ENCODE results near the gene TYW1. TPM values are rescaled to one million over a fixed set of nuclear protein-coding genes. Genes with fewer than 3 reads are reported as not detected.
"Not testable (repeated sequence)": the region's sequence is repeated elsewhere in the genome, so short reads cannot be mapped to it uniquely, and the experiment has no call there.

The TYW1 gene
- total RNA-seq, 1 donor from 2014 or later, result 23.1 TPM

- Histone ChIP-seq H3K9me3 (ENCODE audit: low read depth) (no peaks in the 10 kb centered on the region), H2AFZ (replicated peaks) (no peak overlapping the region), H3K27ac (no peak overlapping the region), H3K9ac (no peak overlapping the region), H3K4me2 (no peak overlapping the region), H3F3A (ENCODE audit: low read depth) (no peaks in the 10 kb centered on the region), H3K27me3 (no peaks in the 10 kb centered on the region), H3K36me3 (no peaks in the 10 kb centered on the region), H3K4me1 (no peaks in the 10 kb centered on the region), H4K20me1 (ENCODE audit: low read depth) (no peaks in the 10 kb centered on the region), H3K4me3 (no peak overlapping the region), H3K79me2 (ENCODE audit: low read depth) (peaks cover 16% of the 10 kb centered on the region)
- Mint-ChIP-seq H3K36me3 (peaks cover 19% of the 10 kb centered on the region), H3K4me3 (no peak overlapping the region), H3K27ac (no peak overlapping the region), H3K4me1 (peaks cover 3% of the 10 kb centered on the region), H3K9me3 (no peaks in the 10 kb centered on the region), H3K27me3 (ENCODE audit: insufficient read depth, low read depth) (no peaks in the 10 kb centered on the region)
- TF ChIP-seq EZH2 (IDR thresholded peaks at IDR 0.05) (no peak), CTCF (IDR thresholded peaks at IDR 0.05) (no peak), EZH2phosphoT487 (IDR thresholded peaks at IDR 0.05) (no peak)
- no peak for DNase-seq (ENCODE audit: low spot score)
Measured at GRCh38 chr7:67006965-67007364, 10.3 kb downstream of the TYW1 start.

- H4K20me1 ChIP-seq (ENCODE audit: low read depth), result no peaks in the 10 kb centered on the region
- H3K9me3 ChIP-seq (ENCODE audit: low read depth), result no peaks in the 10 kb centered on the region
- no peaks in the 10 kb centered on the region for H3F3A ChIP-seq (ENCODE audit: low read depth)
- TF ChIP-seq EZH2phosphoT487 (IDR thresholded peaks at IDR 0.05), result no peak
- no peak for TF ChIP-seq CTCF (IDR thresholded peaks at IDR 0.05)
- no peak for TF ChIP-seq EZH2 (IDR thresholded peaks at IDR 0.05)
- H3K27me3 Mint-ChIP-seq (ENCODE audit: insufficient read depth, low read depth), result no peaks in the 10 kb centered on the region
- H3K4me1 ChIP-seq, result no peaks in the 10 kb centered on the region
- H3K4me3 ChIP-seq, result no peak overlapping the region
- H3K9ac ChIP-seq, result no peak overlapping the region
- DNase-seq (ENCODE audit: low spot score), result no peak
- no peaks in the 10 kb centered on the region for H3K36me3 ChIP-seq
- H3K4me1 Mint-ChIP-seq, result peaks cover 3% of the 10 kb centered on the region
- H3K27ac Mint-ChIP-seq, result no peak overlapping the region
- peaks cover 12% of the 10 kb centered on the region for H3K79me2 ChIP-seq (ENCODE audit: low read depth)
- peaks cover 19% of the 10 kb centered on the region for H3K36me3 Mint-ChIP-seq
- H3K27ac ChIP-seq, result no peak overlapping the region
- no peak overlapping the region for H3K4me2 ChIP-seq
- H2AFZ ChIP-seq (replicated peaks), result no peak overlapping the region
- no peak overlapping the region for H3K4me3 Mint-ChIP-seq
- H3K9me3 Mint-ChIP-seq, result no peaks in the 10 kb centered on the region
- H3K27me3 ChIP-seq, result no peaks in the 10 kb centered on the region
Measured at GRCh38 chr7:67008260-67008659, 11.6 kb downstream of the TYW1 start.

GRCh38 chr7:67009677-67010076, 13.0 kb downstream of the TYW1 start:
- H3K27ac Mint-ChIP-seq; H3K27me3 Mint-ChIP-seq (ENCODE audit: insufficient read depth, low read depth); H3K4me1 Mint-ChIP-seq: not testable (repeated sequence)

GRCh38 chr7:67014076-67014622, 17.5 kb downstream of the TYW1 start:
- H2AFZ ChIP-seq (replicated peaks); H3K27me3 ChIP-seq; H3K9ac ChIP-seq; H3K4me1 ChIP-seq; H3K4me2 ChIP-seq; H3K9me3 ChIP-seq (ENCODE audit: low read depth); H3K27ac ChIP-seq; H3K27ac Mint-ChIP-seq; H3K79me2 ChIP-seq (ENCODE audit: low read depth); H3K4me1 Mint-ChIP-seq; H3K4me3 ChIP-seq; H3F3A ChIP-seq (ENCODE audit: low read depth); H4K20me1 ChIP-seq (ENCODE audit: low read depth); H3K27me3 Mint-ChIP-seq (ENCODE audit: insufficient read depth, low read depth); H3K9me3 Mint-ChIP-seq; DNase-seq (ENCODE audit: low spot score); H3K4me3 Mint-ChIP-seq; H3K36me3 ChIP-seq: not testable (repeated sequence)
- peaks cover 15% of the 10 kb centered on the region for H3K36me3 Mint-ChIP-seq

More at GRCh38 chr7:67009677-67010076, 13.0 kb downstream of the TYW1 start:
- peaks cover 12% of the 10 kb centered on the region for H3K79me2 ChIP-seq (ENCODE audit: low read depth)
- H3K36me3 Mint-ChIP-seq, result peaks cover 22% of the 10 kb centered on the region
- H4K20me1 ChIP-seq (ENCODE audit: low read depth); H3K4me2 ChIP-seq; DNase-seq (ENCODE audit: low spot score); H3K9me3 ChIP-seq (ENCODE audit: low read depth); H2AFZ ChIP-seq (replicated peaks); H3K4me1 ChIP-seq; H3F3A ChIP-seq (ENCODE audit: low read depth); H3K36me3 ChIP-seq; H3K4me3 Mint-ChIP-seq; H3K9ac ChIP-seq; H3K9me3 Mint-ChIP-seq; H3K27me3 ChIP-seq; H3K27ac ChIP-seq; H3K4me3 ChIP-seq: not testable (repeated sequence)

GRCh38 chr7:67017971-67018370, 21.3 kb downstream of the TYW1 start:
- H3K27me3 ChIP-seq; H3K79me2 ChIP-seq (ENCODE audit: low read depth); DNase-seq (ENCODE audit: low spot score); H3K27me3 Mint-ChIP-seq (ENCODE audit: insufficient read depth, low read depth); H3K27ac ChIP-seq; H3F3A ChIP-seq (ENCODE audit: low read depth); H3K4me3 ChIP-seq; H4K20me1 ChIP-seq (ENCODE audit: low read depth); H3K27ac Mint-ChIP-seq; H3K4me1 ChIP-seq; H3K4me2 ChIP-seq; H3K36me3 ChIP-seq; H3K9me3 ChIP-seq (ENCODE audit: low read depth); H3K9ac ChIP-seq; H3K9me3 Mint-ChIP-seq; H3K4me3 Mint-ChIP-seq; H3K4me1 Mint-ChIP-seq; H2AFZ ChIP-seq (replicated peaks): not testable (repeated sequence)
- peaks cover 29% of the 10 kb centered on the region for H3K36me3 Mint-ChIP-seq

All from neural progenitor cell (in vitro differentiated cells).